ENCODE data around the gene GALNS.

GALNS gene

DNA sequence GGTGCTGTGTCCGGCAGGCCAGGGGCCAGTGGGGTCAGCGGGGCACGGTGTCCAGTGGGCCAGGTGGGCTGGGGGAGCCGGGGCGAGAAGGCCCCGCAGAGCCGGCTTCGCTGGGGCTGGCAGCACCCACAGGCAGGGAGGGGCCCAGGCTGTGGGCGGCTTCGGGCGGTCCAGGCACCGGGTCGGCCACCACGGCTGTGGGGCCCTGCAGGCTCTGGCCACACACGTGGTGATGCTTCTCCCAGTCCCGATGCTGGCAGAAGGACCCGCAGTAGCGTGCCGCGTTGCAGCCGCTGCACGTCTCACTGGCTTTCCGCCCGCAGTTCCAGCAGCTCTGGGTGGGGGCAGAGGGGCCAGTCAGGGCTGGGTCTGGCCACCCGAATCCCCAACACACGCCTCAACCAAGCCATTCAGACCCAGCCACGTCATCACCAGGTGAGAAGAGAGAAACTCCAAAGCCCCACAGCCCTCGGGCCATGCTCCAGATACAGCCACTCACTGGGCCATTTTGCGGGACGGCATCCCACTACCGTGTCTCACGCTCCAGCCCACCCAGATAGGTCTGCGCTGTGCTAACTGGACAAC, 20.3 kb upstream of the GALNS start:
- no peak for DNase-seq (ENCODE audit: low read depth)

DNA sequence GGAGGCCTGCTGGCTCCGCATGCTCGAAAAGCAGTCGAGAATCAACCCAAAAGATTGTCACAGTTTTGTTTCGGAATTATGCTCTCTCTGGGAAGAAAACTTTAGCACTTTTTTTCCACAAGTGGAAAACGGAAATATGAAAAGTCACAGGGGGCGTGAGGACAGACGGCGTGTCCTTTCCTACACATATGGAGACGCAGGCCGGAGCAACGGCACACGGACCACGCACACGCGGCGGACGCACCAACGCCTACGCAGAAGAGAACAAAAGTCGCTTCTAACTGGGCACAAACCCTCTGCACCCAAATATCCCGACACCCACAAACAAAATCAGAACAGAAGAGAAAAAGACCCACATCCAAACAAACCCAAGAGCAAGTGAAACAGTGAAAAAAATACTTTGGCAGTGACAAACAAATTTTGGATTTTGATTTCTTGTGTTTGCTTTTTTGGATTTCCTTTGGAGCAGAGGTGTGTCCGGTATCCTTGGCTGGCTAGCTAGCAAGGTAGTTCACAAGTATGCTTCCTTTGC, 19.0 kb upstream of the GALNS start:
- no peak for DNase-seq (ENCODE audit: low read depth)

DNA sequence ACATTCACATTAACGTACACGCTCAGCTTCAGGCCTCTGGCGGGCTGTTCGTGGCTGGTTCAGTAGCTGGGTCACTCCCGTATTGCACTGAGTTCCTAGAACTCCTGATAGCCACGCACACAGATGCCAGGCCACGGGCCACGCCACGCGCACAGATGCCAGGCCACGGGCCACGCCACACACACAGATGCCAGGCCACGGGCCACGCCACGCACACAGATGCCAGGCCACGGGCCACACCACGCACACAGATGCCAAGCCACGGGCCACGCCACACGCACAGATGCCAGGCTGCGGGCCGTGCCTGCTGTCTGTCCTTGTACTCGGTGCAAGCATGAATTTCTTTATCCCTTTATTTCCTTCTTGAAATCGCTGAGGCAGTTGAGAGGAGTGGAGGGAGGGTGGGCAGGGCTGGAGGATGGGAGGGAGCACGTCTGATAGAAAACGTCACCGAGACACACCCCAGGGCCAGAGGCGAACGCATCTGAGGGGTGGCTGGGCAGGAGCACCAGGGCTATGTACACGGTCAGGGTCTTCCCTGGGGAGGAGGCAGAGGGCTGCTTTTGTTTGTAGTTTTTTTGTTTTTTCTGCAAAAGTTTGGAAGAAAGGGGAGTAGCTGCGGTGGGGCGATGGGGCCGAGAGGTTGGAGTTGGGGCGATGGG, 18.3 kb upstream of the GALNS start:
- no peak for DNase-seq (ENCODE audit: low read depth)

DNA sequence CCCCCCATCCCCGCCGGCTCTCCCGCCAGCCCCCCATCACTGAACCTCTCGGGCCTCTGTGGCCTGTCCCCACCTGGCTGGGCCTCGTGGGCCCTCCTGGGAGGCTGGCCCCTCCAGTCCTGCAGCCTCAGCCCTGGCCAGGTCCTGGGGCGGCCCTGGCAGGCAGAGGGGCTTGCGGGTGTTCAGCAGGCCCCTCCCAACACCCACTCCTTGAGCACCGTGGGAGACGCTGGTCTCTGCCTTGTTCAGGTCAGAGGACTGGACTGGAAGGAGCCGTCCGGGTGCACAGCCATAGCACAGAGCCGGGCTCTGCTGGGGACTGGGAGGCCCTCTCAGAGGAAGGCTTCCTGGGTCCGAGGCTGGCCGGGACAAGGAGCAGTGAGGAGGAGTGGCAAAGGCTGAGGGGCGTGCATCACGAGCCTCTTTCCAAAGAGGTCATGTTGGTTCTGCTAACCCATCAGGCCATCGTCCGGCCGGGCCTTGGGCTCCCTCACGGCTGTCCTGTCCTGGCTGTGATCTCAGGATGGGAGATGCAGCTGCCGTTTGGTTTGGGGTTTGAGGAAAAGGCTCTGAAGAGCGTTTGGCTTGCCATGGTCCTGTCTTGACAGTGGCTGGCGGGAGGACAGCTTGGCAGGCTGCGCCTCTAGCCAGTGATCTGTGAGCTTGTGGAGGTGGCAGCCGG, 16.0 kb upstream of the GALNS start:
- DNase-seq (ENCODE audit: low read depth) = no peak

- no peak for DNase-seq (ENCODE audit: low read depth)
Observed at GRCh38 chr16:88871730-88872416, 15.1 kb upstream of the GALNS start.

DNA sequence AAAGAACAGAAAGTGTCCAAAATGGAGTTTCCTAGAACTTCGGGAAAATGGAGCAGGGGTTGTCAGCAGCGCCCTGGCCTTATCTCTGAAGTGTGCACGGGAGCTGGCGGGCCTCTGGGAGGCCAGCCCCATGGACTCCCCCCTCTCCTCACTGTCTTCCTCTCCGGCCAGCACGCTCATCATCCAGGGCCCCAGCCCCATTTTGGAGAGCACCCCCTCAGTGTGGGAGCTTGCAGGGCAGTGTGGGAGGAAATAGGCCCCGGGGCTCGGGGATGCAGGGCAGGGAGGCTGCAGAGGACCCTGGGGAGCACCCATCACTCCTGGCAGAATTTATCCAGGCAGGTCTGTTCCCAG, 14.6 kb upstream of the GALNS start:
- DNase-seq (ENCODE audit: low read depth) = no peak

GRCh38 chr16:88870608-88871348, 14.0 kb upstream of the GALNS start:
- DNase-seq (ENCODE audit: low read depth) = no peak

DNA sequence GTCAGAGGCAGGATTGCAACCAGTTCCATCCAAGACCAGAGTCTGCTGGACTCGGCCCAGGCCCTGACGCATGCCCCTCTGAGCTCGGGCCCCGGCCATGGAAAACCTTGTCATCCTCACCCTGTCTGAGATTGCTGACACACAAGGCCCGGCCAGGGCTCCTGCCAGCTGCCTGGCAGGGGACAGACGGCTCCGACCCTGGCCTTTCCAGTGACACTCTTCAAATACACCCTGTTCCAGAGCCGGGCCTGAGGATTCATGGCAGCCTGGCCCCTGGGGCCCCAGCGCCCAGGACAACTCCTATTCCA, 12.9 kb upstream of the GALNS start:
- no peak for DNase-seq (ENCODE audit: low read depth)

DNA sequence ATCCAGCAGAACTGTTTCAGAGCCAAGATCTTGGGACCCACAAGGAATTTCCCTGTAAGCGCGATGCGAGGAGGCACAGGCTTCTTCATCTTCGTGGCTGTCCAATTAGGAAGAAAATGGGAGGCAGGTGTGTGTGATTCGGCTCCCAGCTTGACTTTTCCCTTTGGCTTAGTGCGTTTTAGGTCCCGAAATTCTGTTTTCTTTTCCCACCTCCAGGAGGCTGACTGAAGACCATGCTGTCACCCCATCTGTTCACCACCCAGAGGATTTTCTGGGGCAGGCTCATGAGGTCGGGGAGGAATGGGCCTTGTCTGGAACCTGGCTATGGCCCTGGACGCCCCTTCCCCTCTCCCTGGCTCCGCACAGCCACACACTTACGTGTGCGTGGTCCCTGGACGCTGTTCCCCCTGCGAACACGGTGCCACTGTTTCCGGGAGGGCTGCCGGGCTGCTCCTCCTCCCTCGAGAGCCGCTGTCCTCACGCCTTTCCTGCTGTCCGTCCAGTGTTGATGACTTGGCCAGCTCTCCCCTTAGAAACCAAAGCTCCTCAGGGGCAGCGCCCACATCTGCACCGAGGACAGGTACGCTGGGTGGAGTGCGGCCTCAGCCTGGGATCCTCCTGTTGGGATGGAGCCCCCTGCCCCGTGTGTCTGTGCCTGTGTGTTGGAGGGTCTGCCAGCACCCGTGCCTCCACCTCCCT, 12.4 kb upstream of the GALNS start:
- no peak for DNase-seq (ENCODE audit: low read depth)

- no peak for DNase-seq (ENCODE audit: low read depth)
Observed at GRCh38 chr16:88867581-88868246, 11.0 kb upstream of the GALNS start.

DNA sequence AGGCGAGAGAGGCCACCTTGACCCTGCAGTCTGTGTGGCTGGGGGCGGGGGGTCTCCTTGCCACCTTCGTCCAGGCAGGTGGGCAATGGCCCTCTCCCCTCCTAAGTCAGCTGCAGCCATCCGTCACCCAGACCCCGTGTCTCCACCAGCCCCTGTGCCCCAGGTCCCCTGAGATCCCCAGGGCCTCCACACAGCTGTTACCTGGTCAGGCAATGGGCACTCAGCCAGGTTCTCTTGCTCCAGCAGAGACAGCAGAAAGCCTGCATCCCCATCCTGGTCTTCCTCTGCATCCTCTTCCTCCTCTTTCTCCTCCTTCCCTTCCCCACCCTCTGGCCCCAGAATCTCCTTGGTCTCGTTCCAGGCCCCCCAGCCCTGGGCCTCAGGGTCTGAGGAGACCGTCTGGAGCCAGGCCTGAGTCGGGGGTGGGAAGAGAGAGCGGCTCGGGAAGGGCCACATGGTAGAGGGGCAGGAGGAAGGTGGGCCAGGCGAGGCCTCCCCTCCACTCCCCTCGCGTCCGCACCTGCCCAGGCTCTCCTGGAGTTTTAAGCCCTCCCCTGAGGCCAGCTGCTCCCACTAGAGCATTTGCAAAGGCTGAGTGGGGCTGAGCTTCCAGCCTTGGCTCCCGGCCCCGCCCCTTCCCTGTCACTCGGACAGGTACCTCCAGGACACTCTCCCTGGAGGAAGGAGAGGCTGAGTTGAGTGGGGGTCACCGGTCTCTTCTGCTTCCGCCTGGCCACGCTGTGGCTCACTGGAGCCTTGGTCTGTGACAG, 9.6 kb upstream of the GALNS start, which contains the start of gene PABPN1L:
Gene PABPN1L, minus strand, starts transcription at position 510 of the 770 bp plus-strand sequence. Its CDS starts 54 bp downstream, at position 456.
- DNase-seq (ENCODE audit: low read depth) = no peak

DNA sequence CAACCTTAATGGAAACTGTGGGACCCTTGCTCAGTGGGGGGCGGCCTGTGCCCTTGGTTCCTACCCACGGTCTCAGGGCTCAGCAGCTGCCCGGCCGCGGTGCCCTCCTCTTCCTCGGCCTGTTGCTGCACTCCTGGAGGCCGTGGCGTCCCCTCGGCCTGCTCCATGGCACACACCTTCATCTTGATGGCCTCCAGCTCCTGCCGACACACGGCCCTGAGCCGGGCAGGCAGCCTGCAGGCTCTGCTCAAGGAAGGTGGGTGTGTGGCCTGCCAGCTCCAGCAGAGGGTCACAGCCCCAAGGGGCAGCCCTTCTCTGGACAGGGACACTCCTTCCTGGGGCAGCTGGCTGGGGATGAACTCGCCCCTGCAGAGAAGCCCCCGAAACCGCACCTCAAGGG, 9.0 kb upstream of the GALNS start:
- DNase-seq (ENCODE audit: low read depth) = no peak

- no peak for DNase-seq (ENCODE audit: low read depth)
Observed at GRCh38 chr16:88865310-88865709, 8.6 kb upstream of the GALNS start.

GRCh38 chr16:88864521-88864920, 7.8 kb upstream of the GALNS start:
- DNase-seq (ENCODE audit: low read depth) = no peak

DNA sequence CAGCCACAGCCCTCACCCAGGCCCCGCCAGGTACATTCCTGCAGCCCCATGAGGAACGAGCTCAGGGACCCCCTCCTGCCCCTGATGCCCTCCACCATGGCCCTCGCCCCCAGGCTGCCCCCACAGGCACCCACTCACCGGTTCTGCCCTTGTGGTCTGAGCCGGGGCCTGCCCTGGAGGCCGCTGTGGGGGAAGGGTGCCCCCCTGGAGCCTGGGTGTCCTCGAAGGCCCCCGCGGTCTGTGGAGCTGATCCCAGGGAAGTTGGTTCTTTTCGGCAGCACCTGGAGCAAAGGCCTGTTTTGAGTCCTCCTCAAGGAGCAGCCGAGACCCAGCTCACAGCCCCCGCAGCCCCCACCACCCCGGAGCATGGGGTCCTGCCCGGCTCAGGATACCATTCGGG, 7.4 kb upstream of the GALNS start:
- no peak for DNase-seq (ENCODE audit: low read depth)

DNA sequence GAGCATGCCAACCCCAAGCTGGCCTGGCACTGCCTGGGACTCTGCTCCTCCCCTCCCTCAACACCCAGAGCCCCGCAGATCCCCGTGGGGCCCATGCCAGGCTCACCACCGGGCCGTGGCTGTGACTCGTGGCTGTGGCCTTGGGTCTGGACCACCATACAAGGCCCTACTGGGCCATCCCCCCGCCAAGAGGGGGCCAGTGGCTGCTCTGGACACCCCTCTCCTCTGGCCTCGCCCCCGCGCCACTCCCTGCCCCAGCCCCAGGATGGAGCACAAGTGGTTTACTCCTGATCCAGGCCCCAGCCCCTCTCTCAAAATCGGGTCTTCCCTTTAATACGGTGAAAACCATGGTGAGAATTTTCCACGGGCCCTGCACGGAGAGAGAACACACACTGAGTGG, 6.7 kb upstream of the GALNS start:
- no peak for DNase-seq (ENCODE audit: low read depth)

DNA sequence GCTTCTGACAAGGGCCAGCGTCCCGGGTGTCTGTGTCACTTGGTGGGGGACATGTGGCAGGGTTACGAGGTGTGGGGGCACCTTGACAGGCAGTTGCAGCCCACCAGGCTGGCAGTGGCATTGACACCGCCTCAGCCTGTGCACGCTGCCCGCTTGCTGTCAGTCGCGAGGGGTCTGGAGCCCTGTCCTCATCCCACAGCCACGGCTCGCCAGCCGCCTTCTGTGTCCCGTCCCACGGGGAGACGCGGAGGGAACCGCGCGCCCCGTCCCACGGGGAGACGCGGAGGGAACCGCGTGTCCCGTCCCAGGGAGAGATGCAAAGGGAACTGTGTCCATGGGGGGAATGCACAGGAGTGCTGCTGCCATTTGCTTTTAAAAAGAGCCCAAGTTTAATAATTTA, 6.2 kb upstream of the GALNS start:
- DNase-seq (ENCODE audit: low read depth) = no peak

- no peak for DNase-seq (ENCODE audit: low read depth)
Observed at GRCh38 chr16:88861359-88861758, 4.6 kb upstream of the GALNS start.

GRCh38 chr16:88859381-88860091, 2.8 kb upstream of the GALNS start:
- DNase-seq (ENCODE audit: low read depth) = no peak
